ENCODE data around the gene DPP3.
"Not testable (repeated sequence)": the region's sequence is repeated elsewhere in the genome, so short reads cannot be mapped to it uniquely, and the experiment has no call there.

DPP3 gene

DNA sequence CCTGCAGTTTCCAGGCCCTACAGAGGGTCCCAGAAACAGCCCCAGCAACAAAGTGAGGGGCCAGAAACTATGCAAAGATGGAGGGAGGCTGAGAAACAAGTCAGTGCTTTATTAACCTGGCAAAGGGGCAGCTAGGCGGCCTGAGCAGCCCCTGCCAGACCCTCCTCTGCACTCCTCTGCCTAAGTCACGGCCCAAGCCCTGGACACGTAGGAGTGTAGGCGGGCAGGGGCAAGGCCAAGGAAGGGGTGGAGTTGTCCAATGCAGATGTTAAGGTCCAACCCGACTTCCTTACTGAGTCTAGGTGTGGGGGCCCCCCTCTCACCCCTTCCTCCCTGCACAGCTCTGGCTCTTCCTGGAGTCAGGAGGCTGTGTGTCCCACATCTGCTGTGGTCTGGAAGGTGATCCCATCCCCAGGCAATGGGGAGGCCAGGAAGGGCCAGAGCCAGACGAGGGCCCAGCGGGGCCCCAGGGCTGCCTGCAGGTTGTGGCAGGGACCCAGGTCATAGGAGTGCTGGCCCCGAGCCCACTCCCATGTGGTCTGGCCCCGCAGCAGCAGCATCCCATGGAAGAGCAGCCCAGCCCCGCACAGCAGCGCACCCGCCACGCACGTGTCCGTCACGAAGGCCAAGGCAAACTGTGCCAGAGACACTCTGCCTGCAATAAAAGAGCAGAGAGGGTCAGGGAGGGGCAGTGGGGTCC, 59.1 kb downstream of the DPP3 start:
- DNase-seq = no peak

DNA sequence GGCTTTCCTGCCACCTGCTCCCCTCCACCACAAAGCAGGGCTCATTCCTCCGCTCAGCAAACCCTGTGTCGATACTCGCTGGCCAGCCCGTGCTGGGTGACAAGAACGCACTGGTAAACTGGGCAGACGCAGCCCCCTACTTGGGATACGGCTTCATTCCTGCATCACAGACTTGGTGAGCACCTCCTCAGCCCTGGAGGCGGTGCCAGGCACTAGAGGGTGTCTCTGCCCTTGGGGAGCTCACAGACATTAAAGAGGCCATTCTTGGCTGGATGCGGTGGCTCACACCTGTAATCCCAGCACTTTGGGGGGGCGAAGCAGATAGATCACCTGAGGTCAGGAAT, 59.6 kb downstream of the DPP3 start:
- DNase-seq = no peak

DNA sequence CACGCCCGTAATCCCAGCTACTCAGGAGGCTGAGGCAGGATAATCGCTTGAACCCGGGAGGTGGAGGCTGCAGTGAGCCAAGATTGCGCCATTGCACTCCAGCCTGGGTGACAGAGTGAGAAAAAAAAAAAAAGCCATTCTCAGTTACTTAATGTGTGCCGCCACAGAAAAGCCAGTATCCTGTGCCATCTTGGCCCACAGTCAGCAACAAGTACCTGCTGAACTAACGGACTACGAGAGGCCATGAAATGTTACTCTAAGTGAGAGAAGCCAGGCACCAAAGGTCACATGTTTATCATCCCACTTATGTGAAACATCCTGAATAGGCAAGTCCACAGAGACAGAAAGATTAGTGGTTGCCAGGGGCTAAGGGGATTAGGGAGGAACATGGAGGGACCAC, 60.4 kb downstream of the DPP3 start:
- not testable (repeated sequence) for DNase-seq

DNA sequence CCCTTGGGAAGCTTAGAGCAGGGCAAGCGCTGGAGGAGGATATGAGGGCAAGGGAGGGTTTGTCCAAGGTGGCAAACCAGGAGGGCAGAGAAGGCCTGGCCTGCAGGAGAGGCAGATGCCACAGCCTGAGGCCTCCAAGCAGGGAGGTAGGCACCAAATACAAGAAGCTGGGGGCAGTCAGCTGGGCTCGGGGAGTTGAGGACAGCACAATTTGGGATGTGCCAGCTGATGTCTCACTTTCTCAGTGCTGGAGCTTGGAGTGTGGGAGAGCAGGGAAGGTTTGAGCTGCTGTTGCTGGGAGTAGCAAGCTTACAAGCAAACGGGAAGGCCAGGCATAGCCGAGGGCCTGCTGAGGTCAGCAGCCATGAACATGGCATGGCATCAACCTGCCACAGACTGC, 61.7 kb downstream of the DPP3 start:
- no peak for DNase-seq

DNA sequence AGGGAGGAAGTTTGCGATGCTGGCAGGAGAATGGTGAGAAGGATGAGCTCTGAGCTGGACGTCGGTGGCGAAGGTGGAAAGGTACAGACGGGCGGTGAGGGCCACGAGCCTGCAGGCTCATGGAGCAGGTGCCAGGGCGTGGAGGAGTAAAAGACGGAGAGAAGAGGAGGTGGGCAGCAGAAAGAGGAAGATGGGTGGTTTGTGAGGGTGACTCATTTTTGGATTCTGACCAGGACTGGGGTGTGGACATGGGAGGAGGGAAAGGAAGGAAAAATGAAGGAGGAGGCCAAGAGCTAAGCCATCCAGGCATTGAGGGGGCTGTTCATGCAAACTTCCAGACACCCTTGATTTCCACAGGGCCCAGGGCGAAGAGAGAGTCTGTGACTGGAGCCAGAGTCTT, 62.1 kb downstream of the DPP3 start:
- DNase-seq = no peak

DNA sequence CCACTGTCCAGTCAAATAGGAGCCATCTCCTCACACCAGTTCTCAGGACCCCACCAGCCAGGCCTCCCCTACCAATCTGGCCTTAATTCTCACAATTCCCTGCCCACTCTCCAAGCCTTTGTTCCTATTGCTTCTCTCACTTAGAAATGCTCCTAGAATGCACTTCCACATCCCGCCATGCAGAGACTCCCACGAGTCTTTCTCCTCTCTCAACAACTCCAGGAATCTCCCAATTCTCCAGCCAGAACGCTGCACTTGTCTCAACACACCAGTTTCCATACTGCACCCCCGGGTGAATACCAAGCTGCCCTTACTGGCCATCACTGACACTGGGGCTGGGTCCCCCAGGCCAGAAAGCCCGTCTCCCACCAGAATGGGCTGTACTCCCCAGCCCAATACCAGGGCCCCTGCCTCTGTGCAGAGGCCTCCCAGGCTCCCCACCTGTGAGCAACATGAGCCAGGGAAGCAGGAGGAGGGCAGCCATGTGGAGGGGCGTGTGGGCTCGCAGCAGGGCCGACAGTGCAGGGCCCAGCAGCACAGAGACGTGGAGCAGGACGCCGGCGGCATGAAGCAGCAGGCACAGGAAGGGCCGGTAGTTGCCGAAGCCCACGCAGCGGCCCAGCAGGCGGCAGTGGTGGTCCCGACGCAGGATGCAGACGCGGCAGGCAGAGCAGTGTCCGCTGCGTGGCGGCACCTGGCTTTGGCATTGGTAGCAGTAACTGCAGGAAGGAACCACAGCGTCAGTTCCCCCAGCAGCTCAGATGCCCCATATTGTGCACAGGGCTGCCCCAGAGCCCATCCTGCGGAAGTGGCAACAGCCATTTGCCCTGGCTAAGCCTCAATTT, 63.3 kb downstream of the DPP3 start:
- DNase-seq = no peak

DNA sequence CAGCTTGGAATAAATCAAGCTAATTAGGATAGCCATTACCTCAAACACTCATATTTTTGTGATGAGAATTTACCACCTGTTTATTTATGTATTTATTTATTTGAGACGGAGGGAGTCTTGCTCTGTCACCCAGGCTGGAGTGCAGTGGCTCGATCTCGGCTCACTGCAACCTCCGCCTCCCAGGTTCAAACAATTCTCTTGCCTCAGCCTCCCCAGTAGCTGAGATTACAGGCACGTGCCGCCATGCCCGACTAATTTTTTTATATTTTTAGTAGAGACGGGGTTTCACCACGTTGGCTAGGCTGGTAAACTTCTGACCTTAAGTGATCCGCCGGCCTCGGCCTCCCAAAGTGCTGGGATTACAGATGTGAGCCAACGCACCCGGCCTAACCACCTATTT, 64.7 kb downstream of the DPP3 start:
- not testable (repeated sequence) for DNase-seq

DNA sequence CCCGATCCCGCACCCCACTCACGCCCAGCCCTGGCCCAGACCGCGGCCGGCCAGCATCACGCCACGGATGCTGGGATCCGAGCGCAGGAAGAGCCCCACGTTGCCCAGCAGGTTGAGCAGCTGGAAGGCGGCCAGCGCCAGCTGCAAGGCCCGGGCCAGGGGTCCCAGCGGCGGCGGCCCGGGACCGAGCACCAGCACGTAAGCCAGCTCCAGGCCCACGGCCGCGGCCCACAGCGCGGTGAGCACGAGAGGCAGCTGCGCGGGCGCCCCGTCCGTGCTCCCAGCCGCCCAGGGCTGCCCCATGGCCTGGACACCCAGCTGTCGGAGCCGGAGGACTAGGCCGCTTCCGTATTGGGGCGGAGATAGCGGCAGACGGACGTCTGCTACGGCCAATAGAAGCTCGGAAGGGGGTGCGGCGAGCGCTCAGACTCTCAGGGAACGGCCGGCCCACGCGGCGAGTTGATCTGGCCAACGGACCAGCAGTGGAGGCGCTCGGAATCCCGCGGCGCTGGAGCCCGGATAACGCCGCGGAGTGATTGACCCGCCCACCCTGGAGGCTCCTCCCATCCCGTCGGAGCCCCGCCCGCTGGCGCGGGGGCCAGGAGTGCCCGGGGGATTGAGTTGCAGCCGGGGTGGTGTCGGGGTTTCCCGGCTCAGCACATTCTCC, 65.6 kb downstream of the DPP3 start, which contains the start of gene ZDHHC24:
Gene ZDHHC24, minus strand, starts transcription at position 348 of the 667 bp plus-strand sequence. Its CDS starts 45 bp downstream, at position 303.
- DNase-seq = peak; percentile 89 to 92

DNA sequence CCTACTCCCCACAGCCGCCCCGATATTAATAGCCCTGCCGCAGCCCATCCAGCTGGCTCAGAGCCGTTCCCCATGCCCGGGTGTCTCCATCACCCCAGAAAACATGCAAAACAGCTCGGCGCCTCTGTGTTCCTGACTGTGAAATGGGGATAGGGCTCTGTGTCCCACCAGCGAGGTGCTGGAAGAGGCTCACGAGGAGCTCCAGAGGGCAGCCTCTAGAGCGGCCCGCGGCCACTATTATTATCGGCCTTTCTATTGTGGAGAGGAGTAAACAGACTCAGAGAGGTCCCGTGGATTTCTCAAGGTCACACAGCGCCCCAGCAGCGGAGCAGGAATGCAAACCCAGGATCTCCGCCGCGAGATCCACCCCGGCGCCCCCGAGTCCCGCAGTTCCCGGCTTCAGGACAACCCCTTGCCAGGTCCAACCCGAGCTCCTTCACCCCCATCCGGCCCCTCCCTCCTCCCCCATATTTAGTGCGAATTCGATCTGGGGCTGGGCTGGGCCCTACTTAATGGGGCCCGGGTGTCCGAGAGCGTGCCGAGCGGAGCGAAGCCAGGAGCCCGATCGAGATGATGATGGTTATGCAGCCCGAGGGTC, 66.2 kb downstream of the DPP3 start, which contains the start of gene ACTN3:
Gene ACTN3, plus strand, starts transcription at position 536 of the 598 bp plus-strand sequence. Its CDS starts 35 bp downstream, at position 571.
- no peak for DNase-seq

DNA sequence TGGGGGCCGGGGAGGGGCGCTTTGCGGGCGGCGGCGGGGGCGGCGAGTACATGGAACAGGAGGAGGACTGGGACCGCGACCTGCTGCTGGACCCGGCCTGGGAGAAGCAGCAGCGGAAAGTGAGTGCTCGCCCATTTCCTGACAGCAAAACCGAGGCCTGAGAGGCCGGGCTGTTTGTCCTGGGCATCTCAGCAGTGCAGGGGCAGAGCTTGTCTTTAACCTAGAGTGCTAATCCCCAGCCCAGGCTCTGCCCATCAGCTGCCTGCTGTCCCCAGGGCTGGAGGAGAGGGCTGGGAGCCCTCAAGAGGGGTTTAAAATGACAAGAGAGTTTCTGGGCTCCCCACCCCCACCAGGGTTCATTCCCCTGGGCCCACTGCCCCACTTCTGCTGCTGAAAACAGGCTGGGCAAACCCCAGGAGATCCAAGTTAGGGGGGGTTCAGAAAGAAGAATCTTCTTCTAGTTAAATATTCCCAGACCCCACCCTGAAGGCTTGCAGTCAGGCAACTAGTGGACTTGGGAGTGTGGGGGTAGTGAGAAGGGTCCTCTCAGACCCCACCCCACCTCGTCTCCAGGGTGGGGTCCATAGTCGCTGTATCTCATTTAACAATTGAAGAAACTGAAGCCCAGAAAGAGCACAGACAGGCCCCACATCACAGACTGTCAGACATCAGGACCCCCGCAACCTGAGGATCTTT, 66.9 kb downstream of the DPP3 start:
- DNase-seq = no peak

DNA sequence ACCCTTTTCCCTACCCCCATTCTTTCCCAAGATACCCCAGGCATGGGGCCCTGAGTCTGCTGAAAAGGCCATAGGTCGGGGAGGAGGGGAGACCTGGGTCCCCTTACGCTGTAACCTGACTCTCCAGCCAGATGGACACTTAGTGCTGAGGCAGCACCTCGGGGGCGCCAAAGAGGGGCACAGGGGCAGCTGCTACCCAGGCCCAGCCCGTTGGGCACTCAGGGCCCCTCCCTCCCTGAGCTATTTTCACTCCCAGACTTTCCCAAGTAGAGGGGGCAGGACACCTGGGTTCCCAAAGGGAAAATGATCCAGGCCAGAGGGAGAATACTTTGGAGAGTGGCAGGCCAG, 67.4 kb downstream of the DPP3 start:
- DNase-seq = no peak

DNA sequence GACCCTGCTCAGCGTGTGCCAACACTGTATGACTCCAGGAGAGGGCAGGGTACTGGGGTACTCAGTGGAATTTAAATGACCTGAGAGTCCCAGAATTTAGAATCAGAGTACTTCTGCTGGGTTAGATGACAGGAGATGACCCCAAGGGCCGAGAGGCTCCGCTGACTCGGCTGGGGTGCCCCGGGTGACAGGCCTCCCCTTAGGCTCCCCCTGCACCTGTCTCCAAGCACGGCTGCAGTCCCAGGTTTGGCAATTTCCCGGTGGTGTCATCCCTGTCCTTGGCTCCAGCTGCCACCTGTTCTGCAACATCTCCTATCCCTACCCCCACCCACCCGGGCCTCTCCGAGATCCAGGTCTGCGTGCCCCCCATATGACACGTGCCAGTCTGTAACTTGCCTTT, 67.8 kb downstream of the DPP3 start:
- no peak for DNase-seq

DNA sequence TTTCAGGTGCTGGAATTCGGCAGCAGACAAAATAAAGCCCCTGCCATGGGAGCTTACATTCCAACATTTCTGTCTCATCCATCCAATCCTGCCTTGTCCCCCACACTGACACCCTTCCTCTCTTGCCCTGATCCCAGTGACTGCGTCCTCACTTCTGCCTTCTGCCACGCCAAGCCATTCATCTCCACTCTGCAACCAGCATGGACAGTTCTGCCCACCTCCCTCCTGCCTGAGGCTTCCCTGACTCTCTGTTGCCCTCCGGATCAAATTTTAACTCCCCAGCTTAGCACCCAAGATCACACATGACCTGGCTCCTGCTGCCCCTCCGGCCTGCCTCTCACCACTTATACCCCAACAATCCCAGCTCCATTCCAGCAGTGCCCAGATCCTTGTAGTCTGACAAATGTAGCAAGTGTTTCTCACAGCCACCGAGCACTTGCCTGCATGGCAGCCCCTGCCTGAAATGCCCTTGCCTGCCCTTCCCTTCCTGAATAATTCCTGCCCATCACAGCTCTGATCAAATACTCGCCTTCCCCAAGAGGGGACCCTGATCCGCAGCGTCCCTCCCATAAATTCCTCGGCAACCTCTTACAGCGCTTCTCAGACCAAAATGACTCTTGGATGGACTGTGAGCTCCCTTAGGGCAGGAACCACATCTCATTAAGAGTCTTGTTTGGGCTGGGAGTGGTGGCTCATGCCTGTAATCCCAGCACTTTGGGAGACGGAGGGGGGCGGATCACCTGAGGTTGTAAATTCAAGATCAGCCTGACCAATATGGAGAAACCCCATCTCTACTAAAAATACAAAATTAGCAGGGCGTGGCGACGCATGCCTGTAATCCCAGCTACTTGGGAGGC, 68.8 kb downstream of the DPP3 start:
- no peak for DNase-seq

DNA sequence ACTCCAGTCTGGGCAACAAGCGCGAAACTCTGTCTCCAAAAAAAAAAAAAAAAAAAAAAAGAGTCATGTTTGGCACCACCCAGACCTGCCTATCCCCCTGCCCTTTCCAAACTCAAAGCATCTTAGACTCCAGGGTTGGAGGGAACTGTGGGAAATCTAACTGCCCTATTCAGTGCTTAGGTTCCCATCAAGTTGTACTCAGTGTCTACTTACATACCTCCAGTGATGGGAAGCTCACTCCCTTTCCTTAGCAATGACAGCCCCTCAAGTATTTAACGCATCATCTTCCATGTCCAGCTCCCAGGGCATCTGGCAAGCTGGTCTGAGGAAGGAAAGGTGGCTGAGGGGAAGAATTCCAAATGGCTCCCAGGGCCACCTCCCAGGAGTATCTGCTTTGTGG, 69.5 kb downstream of the DPP3 start:
- no peak for DNase-seq

DNA sequence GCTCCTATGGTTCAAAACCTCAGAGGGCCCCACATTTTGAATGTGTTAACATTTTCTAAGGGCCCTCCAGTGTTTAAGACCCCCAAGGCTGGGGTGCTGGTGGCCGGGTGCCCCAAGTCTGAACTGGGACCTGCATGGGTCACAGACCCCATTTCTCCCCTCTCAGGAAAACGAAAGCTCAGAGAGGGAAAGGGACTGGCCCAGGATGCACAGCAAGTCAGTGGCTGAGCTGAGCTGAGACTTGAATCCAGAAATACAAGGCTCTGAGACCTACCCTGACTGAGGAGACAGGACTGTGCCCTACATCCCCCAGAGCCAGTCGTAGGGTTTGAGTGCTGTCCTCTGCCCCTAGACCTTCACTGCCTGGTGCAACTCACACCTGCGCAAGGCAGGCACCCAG, 70.7 kb downstream of the DPP3 start:
- DNase-seq = no peak

DNA sequence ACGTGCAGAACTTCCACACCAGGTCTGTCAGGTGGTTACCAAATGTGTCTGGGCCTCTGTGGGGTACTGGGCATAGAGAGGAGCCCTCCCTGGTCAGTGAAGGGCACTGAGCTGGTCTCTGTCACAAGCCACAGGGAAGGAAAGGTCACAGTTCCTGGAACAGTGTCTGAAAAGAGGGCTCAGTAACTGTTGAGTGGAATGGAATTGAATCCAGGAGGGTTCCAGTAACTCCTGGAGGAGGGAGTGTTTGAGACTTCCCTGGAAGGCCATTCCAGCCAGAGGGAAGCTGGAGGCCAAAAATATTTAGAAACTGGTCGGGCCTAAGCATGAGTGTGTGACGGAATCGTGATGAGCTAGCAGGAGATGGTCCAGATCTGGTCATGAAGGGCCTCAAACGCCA, 74.4 kb downstream of the DPP3 start:
- no peak for DNase-seq

DNA sequence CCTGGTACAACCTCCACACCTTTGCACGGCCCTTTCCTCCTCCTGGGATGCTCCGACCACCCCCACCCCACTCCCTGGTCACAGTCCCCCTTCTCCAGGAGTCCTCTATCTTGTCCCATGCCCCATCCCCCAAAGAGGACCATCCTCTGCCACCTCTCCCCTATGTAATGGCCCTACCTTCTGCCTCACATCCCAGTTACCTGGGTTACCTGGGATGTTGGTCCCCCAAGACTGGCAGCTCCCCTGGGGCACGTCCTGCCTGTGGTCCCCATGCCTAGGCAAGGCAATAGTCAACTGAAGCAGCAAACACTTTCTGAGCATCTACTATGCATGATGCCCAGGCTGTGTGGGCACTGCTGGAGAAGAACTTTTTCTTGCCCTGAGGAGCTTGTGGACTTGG, 75.2 kb downstream of the DPP3 start:
- no peak for DNase-seq

DNA sequence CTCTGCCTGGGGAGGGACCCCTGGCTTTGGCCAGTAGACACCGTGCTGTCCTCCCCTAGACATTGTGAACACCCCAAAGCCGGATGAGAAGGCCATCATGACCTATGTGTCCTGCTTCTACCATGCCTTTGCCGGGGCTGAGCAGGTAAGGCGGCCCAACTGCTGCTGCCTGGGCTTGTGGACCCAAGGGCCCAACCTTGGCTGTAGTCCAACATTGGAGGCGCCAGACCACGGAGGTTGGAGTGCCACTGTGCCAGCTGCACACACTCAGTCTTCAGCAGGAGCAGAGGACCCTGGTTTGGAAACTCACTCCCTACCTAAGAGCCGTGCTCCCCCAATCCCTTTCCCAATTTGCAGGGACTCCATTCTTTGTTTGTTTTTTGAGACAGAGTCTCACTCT, 75.9 kb downstream of the DPP3 start:
- DNase-seq = no peak

DNA sequence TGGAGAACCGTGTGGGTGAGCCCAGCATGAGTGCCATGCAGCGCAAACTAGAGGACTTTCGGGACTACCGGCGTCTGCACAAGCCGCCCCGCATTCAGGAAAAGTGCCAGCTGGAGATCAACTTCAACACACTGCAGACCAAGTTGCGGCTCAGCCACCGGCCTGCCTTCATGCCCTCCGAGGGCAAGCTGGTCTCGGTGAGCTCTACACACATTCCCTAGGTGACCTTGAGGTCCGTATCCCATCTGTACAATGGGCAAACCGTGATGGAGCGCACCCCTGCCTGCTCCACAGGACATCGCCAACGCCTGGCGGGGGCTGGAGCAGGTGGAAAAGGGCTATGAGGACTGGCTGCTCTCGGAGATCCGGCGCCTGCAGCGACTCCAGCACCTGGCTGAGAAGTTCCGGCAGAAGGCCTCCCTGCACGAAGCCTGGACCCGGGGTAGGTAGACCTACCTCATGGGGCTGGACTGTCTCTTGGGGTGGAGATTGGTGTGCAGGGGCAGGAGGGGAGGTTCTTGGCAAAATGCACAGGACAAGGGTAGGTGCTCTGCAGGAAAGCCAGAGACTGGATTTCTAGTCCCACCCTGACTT, 77.6 kb downstream of the DPP3 start:
- DNase-seq = no peak

All from NCI-H1930 (cell line).